Measurements from ENCODE around the gene FMN1. TPM values are rescaled to one million over a fixed set of nuclear protein-coding genes. Genes with fewer than 3 reads are reported as not detected.
A peak's percentile ranks its signal among the peaks of the same experiment; 100 is the strongest.

FMN1 gene
- polyA plus RNA-seq, 2 of the 4 experiments (the other 2 are of a cell fraction): 0.53 to 2.2 TPM

DNA sequence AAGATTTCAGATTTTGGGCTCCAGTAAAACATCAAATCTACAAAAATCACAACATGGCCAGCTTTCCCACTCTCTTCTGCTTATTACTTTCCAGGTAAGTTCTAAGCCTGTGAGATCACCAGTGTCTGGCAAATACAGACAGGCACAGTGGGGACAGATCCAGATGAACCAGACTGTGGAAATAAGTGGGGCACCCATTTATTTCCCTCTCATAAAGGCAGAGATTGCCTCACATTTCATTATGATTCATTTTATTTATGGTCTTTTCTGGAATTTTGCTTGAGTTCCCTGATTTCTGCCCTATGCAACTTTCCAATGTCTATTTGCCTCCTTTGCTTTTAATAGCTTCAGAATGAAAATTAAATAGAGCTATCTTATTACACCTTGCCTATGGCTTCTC lies 409.9 kb downstream of the FMN1 start (continued):
- TF ChIP-seq, protein P1, sequence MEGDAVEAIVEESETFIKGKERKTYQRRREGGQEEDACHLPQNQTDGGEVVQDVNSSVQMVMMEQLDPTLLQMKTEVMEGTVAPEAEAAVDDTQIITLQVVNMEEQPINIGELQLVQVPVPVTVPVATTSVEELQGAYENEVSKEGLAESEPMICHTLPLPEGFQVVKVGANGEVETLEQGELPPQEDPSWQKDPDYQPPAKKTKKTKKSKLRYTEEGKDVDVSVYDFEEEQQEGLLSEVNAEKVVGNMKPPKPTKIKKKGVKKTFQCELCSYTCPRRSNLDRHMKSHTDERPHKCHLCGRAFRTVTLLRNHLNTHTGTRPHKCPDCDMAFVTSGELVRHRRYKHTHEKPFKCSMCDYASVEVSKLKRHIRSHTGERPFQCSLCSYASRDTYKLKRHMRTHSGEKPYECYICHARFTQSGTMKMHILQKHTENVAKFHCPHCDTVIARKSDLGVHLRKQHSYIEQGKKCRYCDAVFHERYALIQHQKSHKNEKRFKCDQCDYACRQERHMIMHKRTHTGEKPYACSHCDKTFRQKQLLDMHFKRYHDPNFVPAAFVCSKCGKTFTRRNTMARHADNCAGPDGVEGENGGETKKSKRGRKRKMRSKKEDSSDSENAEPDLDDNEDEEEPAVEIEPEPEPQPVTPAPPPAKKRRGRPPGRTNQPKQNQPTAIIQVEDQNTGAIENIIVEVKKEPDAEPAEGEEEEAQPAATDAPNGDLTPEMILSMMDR (IDR thresholded peaks at IDR 0.05): no peak
- TF ChIP-seq, protein P2, sequence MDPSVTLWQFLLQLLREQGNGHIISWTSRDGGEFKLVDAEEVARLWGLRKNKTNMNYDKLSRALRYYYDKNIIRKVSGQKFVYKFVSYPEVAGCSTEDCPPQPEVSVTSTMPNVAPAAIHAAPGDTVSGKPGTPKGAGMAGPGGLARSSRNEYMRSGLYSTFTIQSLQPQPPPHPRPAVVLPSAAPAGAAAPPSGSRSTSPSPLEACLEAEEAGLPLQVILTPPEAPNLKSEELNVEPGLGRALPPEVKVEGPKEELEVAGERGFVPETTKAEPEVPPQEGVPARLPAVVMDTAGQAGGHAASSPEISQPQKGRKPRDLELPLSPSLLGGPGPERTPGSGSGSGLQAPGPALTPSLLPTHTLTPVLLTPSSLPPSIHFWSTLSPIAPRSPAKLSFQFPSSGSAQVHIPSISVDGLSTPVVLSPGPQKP (IDR thresholded peaks at IDR 0.05; ENCODE audit: low read depth, low read length): no peak
- TF ChIP-seq PHF8 (IDR thresholded peaks at IDR 0.05; ENCODE audit: borderline replicate concordance, low read depth) (no peak), CBX2 (IDR thresholded peaks at IDR 0.05; ENCODE audit: borderline replicate concordance, low read depth) (no peak)

DNA sequence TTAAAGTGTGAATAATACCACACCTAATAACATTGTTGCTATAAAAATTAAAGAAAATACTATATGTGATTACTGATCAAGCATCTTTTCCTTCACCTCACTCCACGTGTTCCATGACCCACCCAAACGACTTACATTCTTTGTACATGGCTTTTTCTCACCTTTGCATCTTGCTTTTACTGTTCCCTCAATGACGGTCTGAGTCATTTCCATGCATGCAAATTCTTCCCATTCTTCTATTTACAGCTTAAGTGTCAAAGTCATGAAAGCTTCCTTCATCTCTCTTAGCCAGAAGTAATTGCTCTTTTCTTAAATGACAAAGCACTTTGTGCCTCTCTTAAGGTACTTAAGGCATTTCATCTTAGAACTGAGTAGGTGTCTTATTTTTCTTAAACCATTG lies 412.7 kb downstream of the FMN1 start:
- Histone ChIP-seq H3K4me3 (no peak overlapping the region), H3K4me2 (no peak overlapping the region), H3K4me1 (no peaks in the 10 kb centered on the region), H3K27ac (no peak overlapping the region), H3K9me3 (peaks cover 14% of the 10 kb centered on the region)
- no peak for ATAC-seq
- FAIRE-seq: peak; percentile 95
- CTCF ChIA-PET: interaction anchor here (0.8 kb wide), 1 partner anchor 15 kb away, joined by 3 read pairs; no protein-coding TSS in a partner anchor
- WGBS (ENCODE audit: missing lambda C conversion rate): 64% methylated on average over 3 of the region's 3 CpGs
- no peak for DNase-seq (ENCODE audit: low read depth in 1 of 2, low spot score in 1 of 2)
- POLR2A ChIA-PET: no interaction called here
- TF ChIP-seq RARB (CRISPR knock-in tag; IDR thresholded peaks at IDR 0.05): no peak
- no peak for TF ChIP-seq ESRRA (IDR thresholded peaks at IDR 0.05; ENCODE audit: borderline replicate concordance, low read length)
- no peak for TF ChIP-seq ZSCAN20 (CRISPR knock-in tag; IDR thresholded peaks at IDR 0.05)
- TF ChIP-seq, protein P3, sequence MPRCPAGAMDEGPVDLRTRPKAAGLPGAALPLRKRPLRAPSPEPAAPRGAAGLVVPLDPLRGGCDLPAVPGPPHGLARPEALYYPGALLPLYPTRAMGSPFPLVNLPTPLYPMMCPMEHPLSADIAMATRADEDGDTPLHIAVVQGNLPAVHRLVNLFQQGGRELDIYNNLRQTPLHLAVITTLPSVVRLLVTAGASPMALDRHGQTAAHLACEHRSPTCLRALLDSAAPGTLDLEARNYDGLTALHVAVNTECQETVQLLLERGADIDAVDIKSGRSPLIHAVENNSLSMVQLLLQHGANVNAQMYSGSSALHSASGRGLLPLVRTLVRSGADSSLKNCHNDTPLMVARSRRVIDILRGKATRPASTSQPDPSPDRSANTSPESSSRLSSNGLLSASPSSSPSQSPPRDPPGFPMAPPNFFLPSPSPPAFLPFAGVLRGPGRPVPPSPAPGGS (IDR thresholded peaks at IDR 0.05): no peak
- TF ChIP-seq, protein P4, sequence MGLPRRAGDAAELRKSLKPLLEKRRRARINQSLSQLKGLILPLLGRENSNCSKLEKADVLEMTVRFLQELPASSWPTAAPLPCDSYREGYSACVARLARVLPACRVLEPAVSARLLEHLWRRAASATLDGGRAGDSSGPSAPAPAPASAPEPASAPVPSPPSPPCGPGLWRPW (IDR thresholded peaks at IDR 0.05): no peak
- TF ChIP-seq, protein P5, sequence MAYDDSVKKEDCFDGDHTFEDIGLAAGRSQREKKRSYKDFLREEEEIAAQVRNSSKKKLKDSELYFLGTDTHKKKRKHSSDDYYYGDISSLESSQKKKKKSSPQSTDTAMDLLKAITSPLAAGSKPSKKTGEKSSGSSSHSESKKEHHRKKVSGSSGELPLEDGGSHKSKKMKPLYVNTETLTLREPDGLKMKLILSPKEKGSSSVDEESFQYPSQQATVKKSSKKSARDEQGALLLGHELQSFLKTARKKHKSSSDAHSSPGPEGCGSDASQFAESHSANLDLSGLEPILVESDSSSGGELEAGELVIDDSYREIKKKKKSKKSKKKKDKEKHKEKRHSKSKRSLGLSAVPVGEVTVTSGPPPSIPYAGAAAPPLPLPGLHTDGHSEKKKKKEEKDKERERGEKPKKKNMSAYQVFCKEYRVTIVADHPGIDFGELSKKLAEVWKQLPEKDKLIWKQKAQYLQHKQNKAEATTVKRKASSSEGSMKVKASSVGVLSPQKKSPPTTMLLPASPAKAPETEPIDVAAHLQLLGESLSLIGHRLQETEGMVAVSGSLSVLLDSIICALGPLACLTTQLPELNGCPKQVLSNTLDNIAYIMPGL (CRISPR knock-in tag; IDR thresholded peaks at IDR 0.05; ENCODE audit: borderline replicate concordance): no peak

DNA sequence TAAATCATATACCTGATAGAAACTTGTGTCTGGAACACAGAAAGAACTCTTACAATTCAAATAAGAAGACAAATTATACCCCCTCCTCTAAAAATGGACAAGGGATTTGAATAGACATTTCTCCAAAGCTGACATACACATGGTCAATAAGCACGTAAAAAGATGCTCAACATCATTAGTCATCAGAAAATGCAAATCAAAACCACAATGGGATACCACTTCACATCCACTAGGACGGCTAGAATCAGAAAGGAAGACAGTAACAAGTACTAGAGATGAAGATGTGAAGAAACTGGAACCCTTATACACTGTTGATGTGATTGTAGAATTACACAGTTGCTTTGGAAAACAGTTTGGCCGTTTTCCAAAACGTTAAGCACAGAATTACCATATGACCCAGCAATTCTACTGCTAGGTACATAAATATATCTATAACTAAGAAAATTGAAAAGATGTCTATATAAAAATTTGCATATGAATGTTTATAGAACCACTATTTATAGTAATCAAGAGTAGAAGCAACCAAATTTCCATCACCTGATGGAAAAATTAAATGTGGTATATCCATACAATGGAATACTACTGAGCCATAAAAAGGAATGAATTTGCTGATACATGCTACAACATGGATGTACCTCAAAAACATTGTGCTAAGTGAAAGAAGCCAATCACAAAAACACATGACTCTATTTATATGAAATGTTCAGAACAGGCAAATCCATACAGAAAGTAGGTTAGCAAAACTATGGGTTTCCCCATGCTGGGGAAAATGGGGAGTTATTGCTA lies 415.9 kb downstream of the FMN1 start:
- Histone ChIP-seq H3K4me1 (peaks cover 13% of the 10 kb centered on the region), H3K4me2 (no peak overlapping the region), H3K9me3 (peaks cover 14% of the 10 kb centered on the region), H3K4me3 (no peak overlapping the region), H3K27ac (no peak overlapping the region)
- TF ChIP-seq JUN (IDR thresholded peaks at IDR 0.05): no peak
- TF ChIP-seq GATA3 (IDR thresholded peaks at IDR 0.05; ENCODE audit: borderline replicate concordance): no peak
- no peak for TF ChIP-seq HEYL (CRISPR knock-in tag; IDR thresholded peaks at IDR 0.05)
- no peak for TF ChIP-seq RARB (CRISPR knock-in tag; IDR thresholded peaks at IDR 0.05)
- no peak for TF ChIP-seq RFX5 (IDR thresholded peaks at IDR 0.05)
- no peak for TF ChIP-seq CBX2 (IDR thresholded peaks at IDR 0.05; ENCODE audit: borderline replicate concordance, low read depth)
- TF ChIP-seq ZC3H11A (IDR thresholded peaks at IDR 0.05): no peak
- no peak for TF ChIP-seq HOXB5 (CRISPR knock-in tag; IDR thresholded peaks at IDR 0.05)
- CTCF ChIA-PET: no interaction called here
- 44% methylated on average over 4 of the region's 4 CpGs for WGBS (ENCODE audit: missing lambda C conversion rate)
- DNase-seq (ENCODE audit: low read depth in 1 of 2, low spot score in 1 of 2) (no peak), ATAC-seq (no peak), FAIRE-seq (peak; percentile 82)
- POLR2A ChIA-PET: no interaction called here

Data from A549 (cell line).